A673 (cell line): ENCODE results near the gene NFIC. TPM values are rescaled to one million over a fixed set of nuclear protein-coding genes. Genes with fewer than 3 reads are reported as not detected.

Experiments
- BruUV-seq: library from RNA; stranded (reverse); fragments of 400-500 nt; replicated peaks from 2 replicates; lab custom pipeline; 2021; lab: Mats Ljungman, UMichigan
- CTCF ChIA-PET: fragments of 300-600 bp; sonication (Branson Sonifier 250); formaldehyde crosslinking; loops from one replicate; lab custom pipeline; 2022; ENCODE audit warnings: antibody characterized with exemption; lab: Charles Lee
- POLR2A ChIA-PET: fragments of 300-600 bp; sonication (Branson Sonifier 250); formaldehyde crosslinking; loops from one replicate; lab custom pipeline; 2022; ENCODE audit warnings: antibody characterized with exemption; ENCODE audit not compliant: low non-redundant PET; lab: Charles Lee
- DNase-seq: peaks from one replicate; pipeline ENCODE4 v3.0.0-alpha.2; 2015; ENCODE audit warnings: low spot score
- H3K27ac ChIP-seq: fragments of 200-600 bp; sonication (generic); 2 replicates; pipeline ENCODE4 v1.5.1; 2016; ENCODE audit warnings: mixed run types, low read depth, mild to moderate bottlenecking, mixed read lengths, antibody characterized with exemption, low read length; ENCODE audit not compliant: poor library complexity, severe bottlenecking
- H3K27me3 ChIP-seq: fragments of 200-600 bp; sonication (generic); replicated peaks from 2 replicates; pipeline ENCODE4 v1.6.1; 2017; ENCODE audit warnings: mixed run types, low read depth, mild to moderate bottlenecking, mixed read lengths, antibody characterized with exemption, low read length; ENCODE audit not compliant: insufficient read depth, poor library complexity
- H3K36me3 ChIP-seq: fragments of 200-600 bp; sonication (generic); 2 replicates; pipeline ENCODE4 v1.6.1; 2016; ENCODE audit warnings: mixed run types, mild to moderate bottlenecking, mixed read lengths, antibody characterized with exemption, low read length; ENCODE audit not compliant: insufficient read depth, poor library complexity, severe bottlenecking
- H3K4me1 ChIP-seq: fragments of 200-600 bp; sonication (generic); 2 replicates; pipeline ENCODE4 v1.6.1; 2017; ENCODE audit warnings: mixed run types, mild to moderate bottlenecking, mixed read lengths, antibody characterized with exemption, low read length; ENCODE audit not compliant: insufficient read depth, poor library complexity, severe bottlenecking
- H3K4me3 ChIP-seq: fragments of 200-600 bp; sonication (generic); 2 replicates; pipeline ENCODE4 v1.5.1; 2016; ENCODE audit warnings: low read depth, mixed run types, mild to moderate bottlenecking, mixed read lengths, low read length; ENCODE audit not compliant: poor library complexity, severe bottlenecking
- H3K9me3 ChIP-seq: fragments of 200-600 bp; sonication (generic); 2 replicates; pipeline ENCODE4 v1.6.1; 2016; ENCODE audit warnings: mixed run types, low read depth, mild to moderate bottlenecking, mixed read lengths, antibody characterized with exemption, low read length; ENCODE audit not compliant: poor library complexity, severe bottlenecking
- CTCF ChIP-seq: fragments of 300-800, 200-600 bp; sonication (generic); conservative IDR thresholded peaks from 2 replicates; pipeline ENCODE4 v1.5.1; 2017; ENCODE audit warnings: low read depth, mild to moderate bottlenecking, antibody characterized with exemption, low read length, moderate library complexity, mixed read lengths
- EZH2 ChIP-seq: fragments of 200-600 bp; sonication (generic); IDR thresholded peaks from 2 replicates; pipeline ENCODE4 v1.6.1; 2017; ENCODE audit warnings: borderline replicate concordance, low read depth, mild to moderate bottlenecking, mixed read lengths, antibody characterized with exemption, low read length; ENCODE audit not compliant: poor library complexity, severe bottlenecking
- intact Hi-C: fragments of 100-400 bp; cut with micrococcal nuclease; formaldehyde crosslinking; loops from one replicate; pipeline ENCODE4 v1.10.0; 2022; ENCODE audit not compliant: unreplicated experiment
- total RNA-seq: library from RNA; stranded (reverse); gene quantifications from 2 replicates; pipeline ENCODE4 v1.2.3, GENCODE V29; 2021

NFIC gene
- total RNA-seq, 1 experiment from 2014 or later = 112 TPM

GRCh38 chr19:3492131-3492839, 125.9 kb downstream of the NFIC start:
- CTCF ChIA-PET = no interaction called here
- H3K27ac ChIP-seq = no peak overlapping the region
- TF ChIP-seq EZH2 = no peak
- TF ChIP-seq CTCF = no peak
- POLR2A ChIA-PET = no interaction called here
- H3K4me3 ChIP-seq = no peak overlapping the region
- intact Hi-C loops = no loop called here
- no peak for DNase-seq
- BruUV-seq = no TSS peak
- no peaks in the 10 kb centered on the region for H3K27me3 ChIP-seq
- no peaks in the 10 kb centered on the region for H3K4me1 ChIP-seq
- peaks cover 27% of the 10 kb centered on the region for H3K36me3 ChIP-seq
- no peaks in the 10 kb centered on the region for H3K9me3 ChIP-seq

- no TSS peak for BruUV-seq
- intact Hi-C loops = no loop called here
- POLR2A ChIA-PET = no interaction called here
- peaks cover 30% of the 10 kb centered on the region for H3K36me3 ChIP-seq
- CTCF ChIA-PET = no interaction called here
- no peaks in the 10 kb centered on the region for H3K27me3 ChIP-seq
- TF ChIP-seq EZH2 (no peak), CTCF (no peak)
- no peak overlapping the region for H3K4me3 ChIP-seq
- no peak overlapping the region for H3K27ac ChIP-seq
- no peaks in the 10 kb centered on the region for H3K4me1 ChIP-seq
- no peak for DNase-seq
- no peaks in the 10 kb centered on the region for H3K9me3 ChIP-seq
Observed at GRCh38 chr19:3492919-3493318, 126.5 kb downstream of the NFIC start.

GRCh38 chr19:3493651-3494050, 127.3 kb downstream of the NFIC start:
- Histone ChIP-seq H3K27me3 (no peaks in the 10 kb centered on the region), H3K9me3 (no peaks in the 10 kb centered on the region), H3K4me1 (no peaks in the 10 kb centered on the region), H3K36me3 (peaks cover 32% of the 10 kb centered on the region), H3K4me3 (no peak overlapping the region), H3K27ac (no peak overlapping the region)
- ChIA-PET POLR2A (no interaction called here), CTCF (no interaction called here)
- intact Hi-C loops = no loop called here
- DNase-seq = no peak
- no TSS peak for BruUV-seq
- no peak for TF ChIP-seq EZH2
- TF ChIP-seq CTCF = no peak
